ENCODE results near the gene MMD. TPM values are rescaled to one million over a fixed set of nuclear protein-coding genes. Genes with fewer than 3 reads are reported as not detected.

The MMD gene
- total and polyA plus RNA-seq, 2 of the 13 experiments (the other 11 are each of a cell fraction or from before 2014, with no cell fraction given), result 121 to 225 TPM

DNA sequence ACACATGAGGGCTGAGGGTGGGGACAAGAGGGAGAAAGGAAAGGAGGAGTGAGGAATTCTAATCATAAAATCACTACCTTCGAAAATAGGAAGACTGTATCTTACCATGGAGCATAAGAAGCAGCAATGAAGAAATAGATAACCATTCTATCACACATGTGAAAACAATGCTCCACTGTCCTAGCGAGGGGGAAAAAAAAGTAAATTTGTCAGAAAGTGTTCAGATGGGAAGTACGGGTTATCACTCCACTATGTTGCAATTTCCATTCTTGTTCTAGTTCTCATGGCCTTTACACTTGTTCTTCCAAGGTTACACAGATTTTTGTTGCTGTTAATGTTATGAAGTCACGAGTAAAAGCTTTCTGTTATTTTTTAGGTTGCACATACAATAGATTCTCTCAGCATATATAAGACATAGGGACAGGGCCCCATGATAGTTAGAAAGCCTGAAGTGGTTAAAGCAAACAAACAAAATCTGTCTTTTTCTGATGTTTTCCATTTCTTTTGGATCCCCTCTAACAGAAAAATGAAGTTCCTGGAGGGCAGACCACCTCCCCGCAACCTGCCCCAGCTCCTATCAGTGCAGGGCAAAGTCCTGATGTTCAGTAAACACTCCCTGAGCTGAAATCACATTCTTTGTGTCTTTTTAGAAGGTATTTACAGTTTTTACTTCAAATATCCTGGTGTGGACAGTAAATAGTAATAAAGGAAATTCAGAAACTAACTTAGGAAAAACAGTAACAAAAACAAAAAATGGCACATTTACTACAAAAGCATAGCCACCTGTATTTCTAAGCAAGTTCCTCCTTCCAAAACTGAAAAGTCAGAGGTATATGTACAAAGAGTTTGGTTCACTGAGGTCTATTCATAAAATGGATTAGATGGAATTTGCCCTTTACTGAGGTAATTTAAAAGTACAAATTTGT lies 13.7 kb downstream of the MMD start (continued):
- TF ChIP-seq ZMAT3 (CRISPR knock-in tag; conservative IDR thresholded peaks at IDR 0.05) (no peak), ZSCAN9 (CRISPR knock-in tag; IDR thresholded peaks at IDR 0.05; ENCODE audit: borderline replicate concordance) (peak; percentile 75; the same call in 1 of the 2 replicates), MYC (CRISPR knock-in tag; IDR thresholded peaks at IDR 0.05; ENCODE audit: borderline replicate concordance) (no peak), TCF7L2 (IDR thresholded peaks at IDR 0.05; ENCODE audit: low read depth, low read length) (0 out of 2 replicates have a peak, but pooled peaks have one; percentile 30), ZC3H4 (CRISPR knock-in tag; IDR thresholded peaks at IDR 0.05; ENCODE audit: borderline replicate concordance) (no peak), NFE2L2 (IDR thresholded peaks at IDR 0.05; ENCODE audit: low read length) (no peak), TARDBP (CRISPR knock-in tag; IDR thresholded peaks at IDR 0.05) (no peak), PAWR (CRISPR knock-in tag; IDR thresholded peaks at IDR 0.05; ENCODE audit: borderline replicate concordance) (no peak), ZNF761 (CRISPR knock-in tag; conservative IDR thresholded peaks at IDR 0.05) (0 out of 2 replicates have a peak, but pooled peaks have one; percentile 68), TMF1 (CRISPR knock-in tag; IDR thresholded peaks at IDR 0.05; ENCODE audit: low read depth) (no peak), ZNF543 (CRISPR knock-in tag; IDR thresholded peaks at IDR 0.05) (peak; percentile 22; the same call in 1 of the 2 replicates), POGZ (CRISPR knock-in tag; IDR thresholded peaks at IDR 0.05) (peak; percentile 75), PHF5A (CRISPR knock-in tag; IDR thresholded peaks at IDR 0.05; ENCODE audit: low read depth, unreplicated experiment) (peak; percentile 79), FOXA1 (IDR thresholded peaks at IDR 0.05) (peak; percentile 81; the same call in 1 of the 2 replicates), FOXA1 (CRISPR knock-in tag; IDR thresholded peaks at IDR 0.05) (peak; percentile 94), ZNF121 (CRISPR knock-in tag; IDR thresholded peaks at IDR 0.05) (no peak), SIN3A (IDR thresholded peaks at IDR 0.05; ENCODE audit: borderline replicate concordance, low read depth, low read length) (no peak), HOXD1 (CRISPR knock-in tag; IDR thresholded peaks at IDR 0.05) (peak; percentile 77), RXRB (CRISPR knock-in tag; IDR thresholded peaks at IDR 0.05; ENCODE audit: borderline replicate concordance) (peak; percentile 69; the same call in 1 of the 2 replicates), ZBTB7B (CRISPR knock-in tag; IDR thresholded peaks at IDR 0.05) (peak; percentile 99), ZNF547 (CRISPR knock-in tag; IDR thresholded peaks at IDR 0.05) (no peak), RBM22 (optimal IDR thresholded peaks at IDR 0.05; ENCODE audit: low read length) (peak; percentile 13)
- TF ChIP-seq, protein P1, sequence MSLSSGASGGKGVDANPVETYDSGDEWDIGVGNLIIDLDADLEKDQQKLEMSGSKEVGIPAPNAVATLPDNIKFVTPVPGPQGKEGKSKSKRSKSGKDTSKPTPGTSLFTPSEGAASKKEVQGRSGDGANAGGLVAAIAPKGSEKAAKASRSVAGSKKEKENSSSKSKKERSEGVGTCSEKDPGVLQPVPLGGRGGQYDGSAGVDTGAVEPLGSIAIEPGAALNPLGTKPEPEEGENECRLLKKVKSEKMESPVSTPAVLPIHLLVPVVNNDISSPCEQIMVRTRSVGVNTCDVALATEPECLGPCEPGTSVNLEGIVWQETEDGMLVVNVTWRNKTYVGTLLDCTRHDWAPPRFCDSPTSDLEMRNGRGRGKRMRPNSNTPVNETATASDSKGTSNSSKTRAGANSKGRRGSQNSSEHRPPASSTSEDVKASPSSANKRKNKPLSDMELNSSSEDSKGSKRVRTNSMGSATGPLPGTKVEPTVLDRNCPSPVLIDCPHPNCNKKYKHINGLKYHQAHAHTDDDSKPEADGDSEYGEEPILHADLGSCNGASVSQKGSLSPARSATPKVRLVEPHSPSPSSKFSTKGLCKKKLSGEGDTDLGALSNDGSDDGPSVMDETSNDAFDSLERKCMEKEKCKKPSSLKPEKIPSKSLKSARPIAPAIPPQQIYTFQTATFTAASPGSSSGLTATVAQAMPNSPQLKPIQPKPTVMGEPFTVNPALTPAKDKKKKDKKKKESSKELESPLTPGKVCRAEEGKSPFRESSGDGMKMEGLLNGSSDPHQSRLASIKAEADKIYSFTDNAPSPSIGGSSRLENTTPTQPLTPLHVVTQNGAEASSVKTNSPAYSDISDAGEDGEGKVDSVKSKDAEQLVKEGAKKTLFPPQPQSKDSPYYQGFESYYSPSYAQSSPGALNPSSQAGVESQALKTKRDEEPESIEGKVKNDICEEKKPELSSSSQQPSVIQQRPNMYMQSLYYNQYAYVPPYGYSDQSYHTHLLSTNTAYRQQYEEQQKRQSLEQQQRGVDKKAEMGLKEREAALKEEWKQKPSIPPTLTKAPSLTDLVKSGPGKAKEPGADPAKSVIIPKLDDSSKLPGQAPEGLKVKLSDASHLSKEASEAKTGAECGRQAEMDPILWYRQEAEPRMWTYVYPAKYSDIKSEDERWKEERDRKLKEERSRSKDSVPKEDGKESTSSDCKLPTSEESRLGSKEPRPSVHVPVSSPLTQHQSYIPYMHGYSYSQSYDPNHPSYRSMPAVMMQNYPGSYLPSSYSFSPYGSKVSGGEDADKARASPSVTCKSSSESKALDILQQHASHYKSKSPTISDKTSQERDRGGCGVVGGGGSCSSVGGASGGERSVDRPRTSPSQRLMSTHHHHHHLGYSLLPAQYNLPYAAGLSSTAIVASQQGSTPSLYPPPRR (CRISPR knock-in tag; IDR thresholded peaks at IDR 0.05; ENCODE audit: borderline replicate concordance), result peak; percentile 72; the same call in 1 of the 2 replicates
- TF ChIP-seq, protein P2, sequence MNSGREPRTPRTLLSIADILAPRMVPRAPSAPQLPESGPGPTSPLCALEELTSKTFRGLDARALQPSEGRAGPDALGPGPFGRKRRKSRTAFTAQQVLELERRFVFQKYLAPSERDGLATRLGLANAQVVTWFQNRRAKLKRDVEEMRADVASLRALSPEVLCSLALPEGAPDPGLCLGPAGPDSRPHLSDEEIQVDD (CRISPR knock-in tag; IDR thresholded peaks at IDR 0.05; ENCODE audit: borderline replicate concordance), result no peak
- TF ChIP-seq, protein P3, sequence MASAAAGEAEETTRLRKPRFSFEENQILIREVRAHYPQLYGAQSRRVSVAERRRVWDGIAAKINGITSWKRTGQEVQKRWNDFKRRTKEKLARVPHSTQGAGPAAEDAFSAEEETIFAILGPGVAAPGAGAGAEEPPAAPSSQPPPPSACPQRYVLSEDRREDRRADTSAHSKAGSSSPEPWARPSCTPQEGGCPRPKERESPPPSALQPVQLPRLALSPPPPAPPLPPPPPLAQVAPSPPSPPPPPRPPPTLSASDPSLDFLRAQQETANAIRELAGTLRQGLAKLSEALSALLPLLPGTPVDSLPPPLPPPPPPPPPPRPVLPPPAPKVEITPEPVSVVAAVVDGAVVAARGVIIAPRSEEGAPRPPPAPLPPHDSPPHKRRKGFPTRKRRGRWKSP (CRISPR knock-in tag; IDR thresholded peaks at IDR 0.05), result peak; percentile 62; the same call in 1 of the 2 replicates
